ENCODE data around the gene ELF2.
"Not testable (repeated sequence)": the region's sequence is repeated elsewhere in the genome, so short reads cannot be mapped to it uniquely, and the experiment has no call there.

Gene ELF2

DNA sequence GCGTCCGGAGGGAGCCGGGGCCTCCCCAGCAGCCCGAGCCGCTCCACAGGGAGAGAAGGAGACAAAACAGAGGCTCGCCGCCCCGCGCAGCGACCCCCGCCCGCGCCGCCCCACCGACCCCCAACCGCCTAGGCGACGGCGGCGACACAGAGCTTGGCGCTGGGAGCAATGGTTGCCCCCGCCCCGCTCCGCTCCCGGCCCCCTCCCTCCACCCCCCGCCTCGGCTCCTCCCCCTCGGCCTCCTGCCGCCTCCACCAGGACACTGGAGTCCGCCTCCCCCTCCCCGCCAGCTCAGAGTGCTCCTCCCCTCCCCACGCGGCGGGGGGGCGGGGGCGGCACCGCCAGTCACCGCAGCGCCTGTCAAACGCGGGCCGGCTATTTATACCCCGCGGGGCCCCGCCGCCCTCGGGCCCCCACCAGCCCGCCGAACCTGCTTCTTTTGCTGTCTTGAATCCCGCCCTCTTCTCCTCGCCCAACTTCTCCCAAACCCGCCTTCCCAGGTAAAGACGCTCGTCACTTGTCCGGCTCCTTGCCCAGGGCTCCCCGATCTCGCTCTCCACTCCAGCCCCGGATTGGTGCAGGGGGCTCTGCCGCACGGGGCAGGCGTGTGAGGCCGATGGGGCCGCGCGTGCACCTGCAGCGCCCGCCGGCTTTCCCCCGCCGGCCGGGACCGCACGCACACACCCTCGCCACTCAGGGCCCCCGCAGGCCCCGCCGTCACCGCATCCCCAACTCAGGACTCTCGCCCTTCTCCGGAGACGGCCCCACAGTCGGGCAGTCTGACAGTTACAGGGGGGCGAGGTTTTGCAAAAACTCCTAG is at the start of gene ELF2:
ELF2 (minus strand) TSS at position 170 of the 820 bp plus-strand sequence. CDS start 39,517 bp downstream, outside the sequence.
- DNase-seq, result peak; percentile 35

- no peak for DNase-seq
Observed at GRCh38 chr4:139223682-139224317, 46.8 kb upstream of the ELF2 start.

DNA sequence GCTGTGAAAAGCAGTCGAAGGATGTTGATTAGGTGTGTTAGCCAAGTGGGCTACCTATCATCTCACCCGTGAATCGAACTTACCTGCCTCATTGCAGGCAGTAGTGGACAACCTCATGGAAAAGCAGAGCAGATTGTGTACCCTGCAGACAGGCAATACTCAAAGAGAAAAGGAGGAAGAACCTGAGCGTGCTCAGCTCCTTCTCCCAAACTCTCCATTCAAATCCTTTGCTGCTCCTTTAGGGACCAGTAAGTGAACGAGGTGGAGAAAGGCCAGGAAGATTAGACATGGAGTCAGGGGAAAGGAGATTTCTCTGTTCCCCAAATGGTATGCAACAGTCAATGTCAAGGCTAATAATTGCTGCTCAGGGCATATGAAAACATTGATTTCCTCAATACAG is 45.2 kb upstream of the ELF2 start:
- no peak for DNase-seq

- DNase-seq, result no peak
Observed at GRCh38 chr4:139221687-139222086, 44.7 kb upstream of the ELF2 start.

DNA sequence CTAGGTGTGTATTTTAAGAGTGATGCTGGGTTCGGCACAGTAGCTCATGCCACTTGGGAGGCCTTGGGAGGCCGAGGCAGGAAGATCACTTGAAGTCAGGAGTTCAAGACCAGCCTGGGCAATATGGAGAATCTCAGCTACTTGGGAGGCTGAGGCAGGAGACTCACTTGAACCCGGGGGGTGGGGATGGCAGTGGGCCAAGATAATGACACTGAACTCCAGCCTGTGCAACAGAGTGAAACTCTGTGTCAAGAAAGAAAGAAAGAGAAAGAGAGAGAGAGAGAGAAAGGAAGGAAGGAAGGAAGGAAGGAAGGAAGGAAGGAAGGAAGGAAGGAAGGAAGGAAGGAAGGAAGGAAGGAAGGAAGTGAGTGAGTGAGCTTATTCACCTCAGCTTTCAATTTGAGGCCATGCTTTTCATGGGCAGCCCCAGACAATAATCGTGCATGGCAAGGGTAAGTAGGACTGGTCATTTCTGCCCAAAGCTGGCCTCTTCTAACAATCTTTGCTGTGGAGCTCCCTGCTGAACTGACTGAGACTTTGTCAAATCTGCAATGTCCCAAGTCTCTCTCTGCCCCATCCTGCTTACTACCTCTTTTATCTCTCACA is 42.5 kb upstream of the ELF2 start:
- no peak for DNase-seq

GRCh38 chr4:139214039-139214534 is 37.1 kb upstream of the ELF2 start:
- DNase-seq, result peak; percentile 53

GRCh38 chr4:139213633-139214032 is 36.6 kb upstream of the ELF2 start:
- DNase-seq, result not testable (repeated sequence)

- no peak for DNase-seq
Observed at GRCh38 chr4:139212900-139213299, 35.9 kb upstream of the ELF2 start.

DNA sequence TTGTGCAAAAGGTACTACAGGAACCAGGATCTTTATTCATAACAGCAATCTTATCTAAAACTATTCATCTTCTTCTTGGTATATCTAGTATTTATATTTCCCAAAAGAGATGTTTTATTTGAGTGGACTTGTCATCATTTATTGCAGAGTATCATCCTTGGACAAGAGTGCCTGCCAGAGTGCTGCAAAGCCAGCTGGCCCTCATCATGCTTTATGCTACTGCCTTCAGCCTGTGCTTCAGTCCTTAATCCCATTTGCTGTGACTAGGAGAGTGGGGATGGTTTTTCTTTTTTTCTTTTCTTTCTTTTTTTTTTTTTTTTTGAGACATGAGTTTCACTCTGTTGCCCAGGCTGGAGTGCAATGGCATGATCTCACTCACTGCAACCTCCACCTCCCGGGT is 33.5 kb upstream of the ELF2 start:
- no peak for DNase-seq

DNA sequence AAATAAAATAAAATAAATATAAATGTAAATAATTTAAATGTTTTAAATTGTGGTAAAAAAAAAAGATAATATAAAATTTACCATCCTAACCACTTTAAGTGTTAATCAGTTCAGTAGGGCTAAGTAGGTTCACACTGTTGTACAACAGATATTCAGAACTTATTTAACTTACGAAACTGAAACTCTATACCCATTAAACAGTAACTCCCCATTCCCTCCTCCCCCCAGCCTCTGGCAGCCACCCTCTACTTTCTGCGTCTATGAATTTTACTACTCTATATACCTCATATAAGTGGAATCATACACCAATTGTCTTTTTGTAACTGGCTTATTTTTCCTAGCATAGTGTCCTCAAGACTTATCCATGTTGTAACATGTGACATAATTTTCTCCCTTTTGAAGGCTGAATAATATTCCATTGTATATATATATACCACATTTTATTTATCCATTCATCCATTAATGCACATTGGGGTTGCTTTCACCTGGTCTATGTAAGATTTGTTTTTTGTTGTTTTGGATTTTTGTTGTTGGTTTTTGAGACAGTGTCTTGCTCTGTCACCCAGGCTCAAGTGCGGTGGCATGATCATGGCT is 32.5 kb upstream of the ELF2 start:
- no peak for DNase-seq

DNA sequence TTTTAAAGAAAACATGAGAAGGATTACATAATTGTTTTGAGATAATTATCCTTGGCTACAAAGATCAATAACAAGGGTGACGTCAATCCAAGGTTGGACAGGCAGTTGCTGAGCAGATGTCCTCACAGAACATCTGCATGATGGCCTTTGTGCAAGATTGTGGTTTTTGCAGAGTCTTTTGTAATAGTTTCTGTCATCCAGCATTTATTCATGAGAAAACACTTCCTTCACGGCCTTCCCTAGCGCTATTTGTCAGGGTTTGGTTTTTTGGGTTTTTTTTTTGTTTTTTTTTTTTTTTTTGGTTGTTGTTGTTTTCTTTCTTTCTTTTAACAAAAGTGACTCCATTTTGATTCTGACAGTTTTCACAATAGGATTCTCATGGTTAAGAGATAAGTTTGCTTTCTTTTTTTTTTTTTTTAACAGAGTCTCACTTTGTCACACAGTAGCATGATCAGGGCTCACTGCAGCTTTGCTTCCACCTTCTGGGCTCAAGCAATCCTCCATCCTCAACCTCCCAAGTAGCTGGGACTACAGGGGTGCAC is 31.5 kb upstream of the ELF2 start:
- DNase-seq, result peak; percentile 33

- no peak for DNase-seq
Observed at GRCh38 chr4:139207873-139208403, 30.9 kb upstream of the ELF2 start.

DNA sequence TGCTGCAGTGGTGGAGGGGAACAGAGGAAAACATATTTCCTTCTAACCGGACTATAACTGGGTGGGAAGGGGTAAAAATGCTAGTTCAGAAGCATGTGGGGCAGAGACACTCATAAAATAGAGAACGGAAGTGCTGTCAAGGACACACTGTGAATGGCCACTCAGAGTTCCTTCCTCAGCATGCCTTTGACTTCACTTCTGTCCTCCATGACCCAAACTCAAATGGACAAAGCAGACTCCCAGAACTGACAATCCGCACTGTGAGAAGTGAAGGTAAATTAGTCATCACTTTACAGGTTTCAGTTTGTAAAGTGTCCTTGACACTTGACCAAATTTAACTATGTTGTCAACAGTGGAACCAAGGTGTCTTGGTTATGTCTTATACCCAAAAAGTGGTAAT is 30.2 kb upstream of the ELF2 start:
- no peak for DNase-seq

DNA sequence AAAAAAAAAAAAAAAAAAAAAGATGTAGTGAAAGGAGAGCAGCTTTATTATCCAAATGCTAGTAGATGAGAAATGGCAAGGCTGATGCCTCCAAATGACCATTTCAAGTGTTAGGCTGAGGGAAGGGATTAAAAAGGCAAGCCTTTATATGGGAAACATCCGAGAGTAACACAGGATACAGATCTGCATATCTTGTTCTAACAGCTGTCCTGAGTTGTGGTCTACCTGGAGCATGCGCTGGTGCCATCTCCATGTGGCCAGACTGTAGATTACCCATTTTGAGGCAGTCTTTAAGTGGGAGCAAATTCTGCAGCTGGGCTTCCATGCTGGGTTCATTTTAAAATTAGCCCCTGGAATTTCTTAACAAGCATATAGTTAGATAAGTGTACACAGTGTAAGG is 26.0 kb upstream of the ELF2 start:
- no peak for DNase-seq

DNA sequence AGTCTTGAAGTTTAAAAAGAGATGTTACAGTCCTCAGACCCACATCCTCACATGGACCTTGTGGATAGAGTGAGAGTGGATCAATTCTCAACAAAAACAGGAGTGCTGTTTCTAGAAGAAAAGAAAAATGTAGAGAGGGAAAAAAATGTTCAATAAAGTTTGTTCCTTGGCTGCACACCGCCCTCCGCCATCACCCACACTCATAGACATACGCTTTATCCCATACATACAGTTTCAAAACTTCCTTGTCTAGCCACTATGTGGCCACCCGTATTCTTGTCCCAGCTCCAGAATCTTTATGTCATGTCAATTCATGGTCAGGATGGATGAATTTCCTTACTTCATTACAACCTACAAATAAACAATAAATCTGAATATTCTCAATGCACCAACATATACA is 23.5 kb upstream of the ELF2 start:
- no peak for DNase-seq

DNA sequence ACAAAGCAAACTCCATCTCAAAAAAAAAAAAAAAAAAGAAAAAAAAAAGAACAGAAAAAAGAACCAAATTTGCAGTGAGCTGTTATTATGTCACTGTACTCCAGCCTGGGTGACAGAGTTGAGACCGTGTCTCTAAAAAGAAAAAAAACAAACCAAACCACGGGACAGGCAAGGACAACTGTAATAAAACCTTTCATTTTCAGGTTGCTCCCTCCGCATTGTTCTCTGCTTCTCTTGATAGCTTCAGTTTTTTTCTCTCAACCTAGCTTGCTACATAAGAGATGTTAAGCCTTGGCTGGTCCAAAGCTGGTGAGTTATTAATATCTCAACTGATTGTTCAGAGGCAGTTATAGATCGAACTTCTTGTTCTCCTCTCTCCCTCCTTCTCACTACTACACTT is 23.1 kb upstream of the ELF2 start:
- DNase-seq, result no peak

- DNase-seq, result not testable (repeated sequence)
Observed at GRCh38 chr4:139197214-139197613, 20.2 kb upstream of the ELF2 start.

- no peak for DNase-seq
Observed at GRCh38 chr4:139196462-139196861, 19.4 kb upstream of the ELF2 start.

GRCh38 chr4:139191373-139191772 is 14.4 kb upstream of the ELF2 start:
- no peak for DNase-seq

- no peak for DNase-seq
Observed at GRCh38 chr4:139189972-139190371, 13.0 kb upstream of the ELF2 start.

DNA sequence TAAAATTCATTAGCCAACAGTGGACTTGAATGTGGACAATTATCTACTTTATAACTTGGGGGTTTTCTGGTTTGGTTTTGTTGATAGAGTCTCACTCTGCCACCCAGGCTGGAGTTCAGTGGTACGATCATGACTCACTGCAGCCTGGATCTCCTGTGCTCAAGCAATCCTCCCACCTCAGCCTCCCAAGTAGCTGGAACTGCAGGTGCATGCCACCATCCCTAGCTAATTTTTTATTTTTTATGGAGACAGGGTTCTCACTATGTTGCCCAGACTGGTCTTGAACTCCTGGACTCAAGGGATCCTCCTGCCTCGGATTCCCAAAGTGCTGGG is 12.4 kb upstream of the ELF2 start:
- no peak for DNase-seq

DNA sequence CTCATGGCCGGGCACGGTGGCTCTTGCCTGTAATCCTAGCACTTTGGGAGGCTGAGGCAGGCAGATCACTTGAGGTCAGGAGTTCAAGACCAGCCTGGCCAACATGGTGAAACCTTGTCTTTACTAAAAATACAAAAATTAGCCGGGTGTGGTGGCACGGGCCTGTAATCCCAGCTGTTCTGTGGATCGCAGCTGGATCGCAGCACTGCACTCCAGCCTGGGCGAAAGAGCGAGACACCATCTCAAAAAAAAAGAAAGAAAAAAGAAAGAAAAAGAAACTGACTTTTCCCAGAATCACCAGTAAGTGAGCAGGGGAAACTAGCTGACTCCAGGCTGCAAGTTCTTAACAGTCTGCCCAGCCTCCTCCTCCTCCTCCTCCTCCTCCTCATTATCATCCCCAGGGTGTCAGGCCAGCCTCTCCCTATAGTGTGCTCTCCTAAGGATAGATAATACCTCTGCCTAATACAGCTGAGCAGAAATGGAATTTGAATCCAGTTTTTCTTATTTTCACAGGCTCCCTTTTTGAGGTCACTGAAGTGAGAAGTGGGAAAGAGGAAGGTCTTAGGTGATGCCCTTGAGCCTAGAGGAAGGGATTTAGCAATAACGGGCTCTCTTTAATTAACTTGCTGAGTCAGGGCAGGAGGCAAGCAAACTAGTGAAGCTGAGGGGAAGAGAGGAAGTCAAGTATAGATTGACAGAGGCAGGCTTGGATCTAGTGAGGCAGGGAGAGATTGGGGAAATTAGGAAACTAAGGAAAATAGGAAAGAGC is 11.8 kb upstream of the ELF2 start:
- no peak for DNase-seq
